CD4-positive, alpha-beta T cell treated with Interleukin-6 for 4 hours (primary cell): ENCODE measurements around the gene PRSS50.

Experiments
- DNase-seq: peaks from one replicate; pipeline ENCODE4 v3.0.0-alpha.2; 2020; ENCODE audit warnings: mixed read lengths

The PRSS50 gene

GRCh38 chr3:46725621-46726314, 8.1 kb upstream of the PRSS50 start:
- no peak for DNase-seq

DNA sequence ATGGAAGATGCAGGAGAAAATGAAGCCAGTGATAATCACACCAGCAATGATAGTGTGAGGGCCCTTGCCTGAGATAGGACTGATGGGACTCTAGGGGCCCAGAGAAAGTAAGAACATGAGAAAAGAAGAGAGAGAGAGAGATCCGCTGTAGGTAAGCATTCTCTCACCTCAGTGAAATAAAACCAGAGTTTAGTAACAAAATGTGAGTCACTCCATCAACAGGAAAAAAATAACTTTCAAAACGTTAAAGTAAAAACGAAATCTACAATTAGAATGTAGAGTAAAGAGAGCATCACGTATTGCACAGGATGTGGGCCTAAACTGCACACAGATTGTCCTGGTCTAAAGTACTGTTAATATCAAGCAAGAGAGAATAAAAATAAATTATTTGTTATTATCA, 6.8 kb upstream of the PRSS50 start:
- DNase-seq: no peak

DNA sequence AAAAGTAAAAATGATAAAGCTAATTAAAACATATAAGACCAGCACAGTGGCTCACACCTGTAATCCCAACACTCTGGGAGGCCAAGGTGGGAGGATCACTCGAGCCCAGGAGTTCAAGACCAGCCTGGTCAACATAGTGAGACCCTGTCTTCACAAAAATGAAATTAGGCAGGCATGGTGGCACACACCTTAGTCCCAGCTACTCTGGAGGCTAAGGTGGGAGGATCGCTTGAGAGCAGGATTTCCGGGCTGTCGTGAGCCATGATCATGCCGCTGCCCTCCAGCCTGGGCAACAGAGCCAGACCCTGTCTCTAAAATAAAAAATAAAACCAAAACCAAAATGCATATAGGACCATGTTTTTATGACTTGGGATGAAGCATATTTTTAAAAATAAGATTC, 4.8 kb upstream of the PRSS50 start:
- no peak for DNase-seq

DNA sequence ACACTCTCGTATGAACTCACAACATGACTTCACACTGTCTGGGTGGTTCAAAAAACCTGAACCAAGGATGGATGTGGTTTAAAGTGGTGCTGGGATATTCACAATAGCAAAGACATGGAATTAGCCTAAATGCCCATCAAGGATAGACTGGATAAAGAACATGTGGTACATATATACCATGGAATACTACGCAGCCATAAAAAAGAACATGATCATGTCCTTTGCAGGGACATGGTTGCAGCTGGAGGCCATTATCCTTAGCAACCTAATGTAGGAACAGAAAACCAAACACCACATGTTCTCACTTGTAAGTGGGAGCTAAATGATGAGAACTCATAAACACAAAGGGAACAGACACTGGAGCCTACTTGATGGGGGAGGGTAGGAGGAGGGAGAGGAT, 3.3 kb upstream of the PRSS50 start:
- no peak for DNase-seq

DNA sequence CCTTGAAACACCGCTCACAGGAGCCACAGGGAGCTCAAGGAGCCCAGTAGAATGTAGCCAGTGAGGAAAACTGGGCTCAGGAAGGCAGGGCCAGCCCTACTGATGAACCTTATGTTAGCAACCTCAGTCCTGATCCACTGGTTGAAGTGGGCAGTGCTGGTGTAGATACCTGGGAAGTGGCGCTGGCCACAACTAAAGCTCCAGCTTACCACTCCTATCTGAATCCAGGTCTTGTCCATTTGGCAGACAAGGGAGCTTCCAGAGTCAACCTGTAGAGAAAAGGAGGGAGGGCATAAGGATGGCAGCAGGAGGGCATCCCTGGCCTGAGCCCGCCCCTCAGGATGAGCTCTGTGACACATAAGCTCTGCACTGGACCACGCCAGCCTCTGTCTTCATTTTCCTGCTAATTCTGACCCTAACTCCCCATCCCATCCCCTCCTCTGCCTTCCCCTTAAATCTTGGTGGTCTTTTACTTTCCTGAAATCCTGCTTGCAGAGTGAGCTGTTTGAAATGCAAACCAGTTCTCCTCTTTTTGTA, 2.1 kb upstream of the PRSS50 start:
- no peak for DNase-seq

DNA sequence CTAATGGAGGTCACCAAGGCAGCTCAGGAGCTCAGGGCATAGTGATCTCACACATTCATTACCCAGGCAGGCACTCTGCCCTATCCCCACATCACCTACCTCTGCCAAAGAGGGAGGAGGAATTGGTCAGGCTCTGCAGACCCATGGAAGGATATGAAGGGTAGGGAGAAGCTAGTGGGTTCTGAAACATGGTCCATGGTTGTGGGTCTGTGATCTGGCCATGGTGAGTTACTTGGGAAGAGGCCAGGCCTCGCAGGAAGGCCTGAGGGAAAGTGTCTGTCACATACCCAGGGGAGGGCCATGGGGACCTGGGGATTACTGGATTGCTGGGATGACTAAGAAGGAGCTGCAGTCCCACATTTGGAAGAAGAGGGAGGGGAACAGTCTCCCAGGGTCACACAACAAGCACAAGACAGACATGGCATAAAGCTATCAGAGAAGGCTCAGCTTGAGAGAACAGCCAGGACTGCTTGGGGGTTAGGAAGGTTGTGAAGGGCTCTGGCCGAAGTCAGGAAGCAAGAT, 1.4 kb upstream of the PRSS50 start:
- no peak for DNase-seq

DNA sequence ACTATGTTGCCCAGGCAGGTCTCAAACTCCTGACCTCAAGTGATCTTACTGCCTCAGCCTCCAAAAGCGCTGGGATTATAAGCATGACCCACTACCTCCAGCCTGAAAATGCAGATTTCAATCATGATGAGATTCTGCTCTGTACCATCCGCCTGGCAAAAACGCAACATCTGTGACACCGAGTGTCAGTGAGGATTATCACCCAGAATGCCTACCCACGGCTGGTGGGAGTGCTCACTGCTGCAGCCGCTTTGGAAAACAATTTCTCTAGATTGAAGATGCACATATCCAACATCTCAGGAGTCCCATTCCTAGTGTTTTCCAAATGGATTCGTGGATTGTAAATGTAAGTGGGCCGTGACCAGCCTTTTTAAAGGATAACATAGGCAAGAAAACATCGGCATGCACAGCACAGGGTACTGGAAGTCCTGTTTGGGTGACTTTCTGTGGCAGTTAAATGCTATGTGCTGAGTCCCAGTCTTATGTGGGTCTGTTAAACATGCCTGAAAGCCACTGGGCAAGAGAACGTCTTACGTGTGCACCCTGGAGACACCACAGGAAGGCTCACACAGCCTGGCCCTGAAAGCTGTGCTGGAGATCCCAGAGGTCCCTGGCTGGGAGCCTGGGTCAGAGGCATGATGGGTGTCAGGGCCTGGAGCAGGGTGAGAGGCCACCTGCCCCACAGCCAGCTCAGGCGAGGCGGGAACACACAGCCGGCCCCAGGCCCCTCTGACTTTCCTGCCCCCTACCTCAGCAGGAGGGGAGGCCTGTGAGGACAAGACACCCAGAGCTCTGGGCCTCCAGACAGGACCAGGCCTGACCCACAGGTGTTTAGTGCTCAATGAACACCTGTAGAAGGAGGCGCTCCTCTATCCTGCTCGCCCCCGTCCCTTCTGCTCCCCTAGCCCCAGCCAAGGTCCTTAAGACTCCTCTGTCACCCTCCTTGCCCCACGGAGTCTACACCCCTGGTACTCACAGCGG, 918 bp downstream of the PRSS50 start:
- DNase-seq: no peak

- DNase-seq: no peak
These were observed 2.0 kb downstream of the PRSS50 start for GRCh38 chr3:46715507-46716175.

DNA sequence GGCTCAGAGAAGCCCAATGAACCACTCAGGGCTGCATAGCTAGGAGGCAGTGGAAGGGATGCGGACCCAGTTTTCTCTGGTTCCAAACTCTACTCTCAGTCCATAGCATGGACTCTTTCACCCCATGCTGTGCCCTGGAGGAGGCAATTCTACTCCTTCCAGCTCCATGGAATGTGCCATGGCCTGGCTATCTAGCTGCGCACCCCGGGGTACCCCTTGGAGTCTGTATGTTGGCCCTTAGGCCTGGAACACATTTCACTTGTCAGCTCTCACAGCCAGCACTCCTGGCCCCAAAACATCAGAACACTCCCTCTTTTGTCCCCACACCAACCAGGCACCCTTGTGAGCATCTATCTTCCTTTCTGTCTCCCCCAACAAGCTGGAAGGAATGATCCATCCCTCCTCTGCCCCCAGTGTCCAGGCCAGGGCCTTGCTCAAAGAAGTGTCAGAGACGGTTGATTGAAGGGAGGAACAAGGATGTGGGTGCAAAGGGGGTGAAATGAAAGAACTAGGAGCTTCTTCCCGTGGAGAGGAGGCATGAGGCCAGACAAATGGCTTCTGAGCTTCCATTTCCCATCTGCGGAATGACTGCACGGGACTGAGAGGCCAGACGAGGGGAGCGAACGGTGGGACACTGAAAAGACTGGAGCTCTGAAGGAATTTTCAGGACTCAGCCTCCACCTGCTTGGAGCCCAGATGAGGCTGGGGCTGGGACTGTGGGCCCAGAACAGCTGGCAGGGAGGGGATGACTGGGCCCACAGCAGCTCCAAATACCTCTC, 2.8 kb downstream of the PRSS50 start:
- no peak for DNase-seq

DNA sequence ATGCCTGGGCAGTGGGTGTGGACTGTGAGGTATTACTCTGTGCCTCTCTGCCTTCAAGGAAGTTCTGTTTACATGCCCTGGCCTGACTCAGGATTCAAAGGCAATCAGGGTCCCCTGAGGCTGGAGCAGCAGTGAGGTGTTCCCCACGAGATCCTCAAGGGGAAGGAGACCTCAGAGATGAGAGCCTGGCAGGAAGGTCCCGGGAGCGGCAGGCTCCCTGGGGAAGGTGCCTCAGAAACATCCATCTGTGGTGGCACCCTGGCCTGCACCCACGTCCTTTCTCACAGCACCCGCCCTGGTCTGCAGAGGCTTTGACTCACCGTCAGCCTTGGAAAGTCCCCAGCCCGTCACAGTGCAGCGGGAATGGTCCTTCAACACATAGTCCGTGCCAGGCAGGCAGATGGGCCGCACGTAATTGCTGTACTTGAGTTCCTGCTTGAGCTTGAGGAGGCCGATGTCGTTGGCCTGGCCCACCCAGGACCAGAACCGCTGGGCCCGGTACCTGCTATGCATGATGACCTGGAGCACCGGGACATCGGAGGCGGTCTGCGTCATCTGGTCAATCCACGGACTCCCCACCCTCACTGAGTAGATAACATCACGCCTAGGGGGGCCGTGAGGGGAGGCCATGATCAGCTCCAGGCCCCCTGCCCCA, 3.6 kb downstream of the PRSS50 start:
- no peak for DNase-seq

DNA sequence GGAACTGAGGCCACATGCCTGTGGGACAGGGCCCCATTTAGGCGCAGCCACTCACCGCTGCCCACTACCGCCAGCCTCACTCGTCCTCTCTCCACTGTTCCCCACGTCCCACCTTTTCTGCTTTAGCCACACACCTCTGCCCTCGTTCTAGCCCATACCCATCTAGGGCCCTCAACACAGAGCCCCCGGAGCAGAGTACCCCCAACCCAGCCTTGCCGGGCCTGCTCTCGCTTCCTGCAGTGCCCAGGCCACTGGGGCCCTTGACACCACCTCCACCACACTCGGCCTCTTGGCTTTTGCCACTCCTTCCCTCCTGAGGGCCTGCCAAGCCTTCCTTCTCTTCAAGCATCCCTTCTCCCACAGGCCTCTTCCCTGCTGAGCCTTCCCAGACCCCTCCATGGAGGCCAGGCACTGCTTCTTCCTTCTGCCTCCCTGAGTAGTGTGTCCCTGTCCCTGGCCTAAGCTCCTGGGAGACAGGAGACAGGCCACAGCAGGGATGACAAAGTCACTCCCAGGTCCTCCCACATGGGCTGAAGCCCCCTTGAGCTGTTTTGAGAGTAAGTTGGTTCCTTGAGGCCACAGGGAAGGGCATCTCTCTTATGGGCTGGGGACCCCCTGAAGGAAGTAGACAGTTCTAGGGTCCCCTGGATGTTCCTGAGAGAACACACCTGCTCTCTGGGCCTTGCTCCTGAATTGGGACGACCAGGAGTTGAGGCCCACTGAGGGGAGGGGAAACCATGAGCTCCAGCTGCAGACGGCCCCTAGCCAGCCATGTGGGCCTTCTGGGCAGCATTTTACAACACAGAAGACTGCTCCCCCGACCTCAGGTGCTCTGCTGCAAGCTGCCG, 4.4 kb downstream of the PRSS50 start:
- DNase-seq: no peak

GRCh38 chr3:46712191-46713049, 5.2 kb downstream of the PRSS50 start:
- no peak for DNase-seq

DNA sequence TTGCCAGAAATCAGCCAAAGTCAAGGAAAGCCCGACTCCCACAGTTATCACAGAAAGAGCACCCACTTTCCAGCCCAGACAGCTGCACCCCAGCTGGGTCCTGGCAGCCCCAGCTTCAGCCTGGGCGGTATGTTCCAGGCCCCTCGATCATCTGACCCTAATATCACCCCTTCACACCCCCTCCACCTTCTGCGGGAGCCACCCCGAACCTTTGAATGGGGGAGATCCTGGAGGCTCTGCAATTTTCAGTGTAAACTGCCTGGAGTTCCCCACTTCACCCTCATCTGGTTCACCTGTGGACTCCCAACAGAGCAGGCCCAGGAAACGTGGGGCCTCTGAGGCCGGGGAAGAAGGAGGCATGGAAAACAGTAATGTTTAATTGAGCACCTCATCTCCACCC, 5.9 kb downstream of the PRSS50 start:
- no peak for DNase-seq

DNA sequence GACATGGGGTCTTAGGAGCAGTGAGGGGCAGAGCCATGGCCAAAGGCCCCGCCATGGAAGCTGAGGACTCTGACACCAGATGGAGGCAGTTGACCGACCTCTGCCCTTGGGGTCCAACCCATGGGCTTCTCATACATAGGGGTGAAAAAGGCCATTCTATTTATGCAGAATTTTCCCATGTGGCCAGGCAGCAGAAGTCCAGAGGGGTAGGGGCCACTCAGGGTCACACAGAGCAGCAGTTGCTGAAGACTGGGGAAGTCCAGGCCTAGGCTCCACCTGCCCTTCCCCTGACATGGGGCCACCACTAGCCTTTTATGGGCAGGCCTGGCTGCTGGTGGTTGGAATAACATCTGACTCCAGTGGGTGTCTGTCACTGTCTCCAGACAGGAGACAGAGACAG, 6.4 kb downstream of the PRSS50 start:
- DNase-seq: no peak

DNA sequence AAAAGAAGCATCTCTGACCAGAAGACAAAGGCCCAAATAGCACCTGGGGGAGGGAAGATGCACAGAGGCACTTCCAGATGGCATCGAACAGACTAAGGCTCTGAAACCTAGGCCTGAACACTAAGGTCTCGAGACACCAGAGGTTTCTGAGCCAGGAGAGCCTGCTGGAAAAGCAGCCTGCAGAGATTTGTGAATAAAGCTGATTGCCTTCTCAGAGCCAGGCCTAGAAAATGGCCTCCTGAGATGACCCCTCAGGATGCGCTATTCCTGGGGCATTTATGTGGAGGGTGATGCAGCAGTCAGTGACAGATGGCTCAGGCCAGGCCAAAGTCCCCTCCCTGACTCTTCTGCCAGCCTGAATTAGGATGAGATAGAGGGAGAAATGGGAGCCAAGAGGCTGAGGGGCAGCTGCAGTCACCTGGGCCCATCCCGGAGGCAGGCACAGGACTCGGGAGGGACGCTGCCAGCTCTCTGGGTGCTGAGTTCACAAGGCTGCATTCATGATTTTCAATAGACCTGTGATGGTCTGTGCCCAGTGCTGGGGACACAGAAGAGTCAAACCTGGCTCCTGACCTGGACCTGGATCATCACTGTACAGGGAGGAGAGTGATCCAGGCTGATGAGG, 6.9 kb downstream of the PRSS50 start:
- DNase-seq: no peak

DNA sequence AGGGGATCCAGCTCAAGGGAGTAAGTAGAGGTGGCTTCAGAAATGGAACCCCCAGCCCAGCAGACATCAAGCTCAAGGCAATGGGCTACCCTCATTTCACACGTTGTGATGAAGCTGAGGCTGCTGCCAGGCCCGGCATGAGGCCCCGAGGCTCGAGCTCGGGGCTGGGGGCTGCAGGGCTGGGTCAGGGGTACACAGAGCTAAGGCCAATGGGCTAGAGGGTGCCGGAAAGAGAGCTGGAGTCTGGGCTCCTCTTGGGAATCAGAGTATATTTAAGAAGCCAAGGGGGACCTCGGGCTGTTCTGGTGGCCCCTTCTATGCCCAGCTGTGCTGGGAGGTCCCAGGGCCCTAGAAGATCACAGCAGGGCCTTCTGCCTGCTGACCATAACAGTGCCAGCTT, 7.4 kb downstream of the PRSS50 start:
- DNase-seq: no peak

GRCh38 chr3:46709721-46710120, 7.9 kb downstream of the PRSS50 start:
- no peak for DNase-seq

GRCh38 chr3:46709157-46709654, 8.5 kb downstream of the PRSS50 start:
- no peak for DNase-seq
